Nephron progenitor cell (in vitro differentiated cells): ENCODE data around the gene RASAL3.
"Not testable (repeated sequence)": the region's sequence is repeated elsewhere in the genome, so short reads cannot be mapped to it uniquely, and the experiment has no call there.

Experiments
- DNase-seq: peaks from one replicate; pipeline ENCODE4 v3.0.0; 2021
- H3K27ac Mint-ChIP-seq: 2 replicates; pipeline ENCODE4 v1.8.0; 2021; ENCODE audit warnings: mild to moderate bottlenecking, moderate library complexity, mixed read lengths
- H3K27me3 Mint-ChIP-seq: 2 replicates; pipeline ENCODE4 v1.8.0; 2021; ENCODE audit warnings: mild to moderate bottlenecking, low read depth, mixed read lengths; ENCODE audit not compliant: poor library complexity
- H3K36me3 Mint-ChIP-seq: 2 replicates; pipeline ENCODE4 v1.8.0; 2021; ENCODE audit warnings: low read depth, mixed read lengths
- H3K4me1 Mint-ChIP-seq: 2 replicates; pipeline ENCODE4 v1.8.0; 2021; ENCODE audit warnings: mixed read lengths
- H3K4me3 Mint-ChIP-seq: 2 replicates; pipeline ENCODE4 v1.8.0; 2021; ENCODE audit warnings: mild to moderate bottlenecking, moderate library complexity, mixed read lengths
- H3K9me3 Mint-ChIP-seq: 2 replicates; pipeline ENCODE4 v1.8.0; 2021; ENCODE audit warnings: mild to moderate bottlenecking, moderate library complexity, mixed read lengths
- CTCF ChIP-seq: fragments of 200-600 bp; sonication (generic); IDR thresholded peaks from 2 replicates; pipeline ENCODE4 v1.5.0; 2021; ENCODE audit warnings: antibody characterized with exemption

RASAL3 gene

DNA sequence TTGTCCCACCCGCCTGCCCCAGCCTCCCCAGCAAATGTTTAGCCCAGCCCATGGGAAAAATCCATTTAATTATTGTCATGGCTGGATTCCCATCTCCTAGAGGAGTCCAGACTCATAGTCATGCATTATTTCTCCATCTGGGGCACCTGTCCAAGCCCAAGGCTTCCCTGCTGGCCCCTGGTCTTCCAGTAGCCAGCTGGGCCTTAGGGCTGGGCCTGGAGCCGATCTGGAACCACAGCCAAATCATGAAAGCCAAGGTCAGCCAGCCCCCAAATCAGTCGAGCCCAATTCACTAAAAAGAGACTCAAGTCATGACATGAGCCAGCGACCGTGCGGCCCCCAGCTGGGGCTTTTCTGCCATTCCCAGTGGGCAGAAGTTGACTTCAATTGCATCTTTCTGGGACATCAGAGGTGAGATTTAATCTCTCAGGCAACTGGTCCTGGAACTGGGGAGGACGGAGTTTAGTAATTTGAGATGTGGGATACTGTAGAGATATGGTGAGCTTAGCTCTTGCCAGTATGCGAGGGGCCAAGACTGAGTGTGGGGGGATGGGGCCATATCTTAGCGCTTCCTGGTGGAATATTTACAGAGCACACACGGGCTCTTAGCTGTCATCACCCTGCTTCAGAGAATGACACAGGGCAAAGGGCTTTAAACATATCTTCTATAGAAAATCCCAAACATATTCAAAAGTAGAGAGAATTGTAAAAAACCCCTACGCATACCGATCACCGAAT is 24.3 kb upstream of the RASAL3 start:
- Mint-ChIP-seq H3K27me3 (peaks cover 3% of the 10 kb centered on the region), H3K36me3 (no peaks in the 10 kb centered on the region), H3K4me1 (no peaks in the 10 kb centered on the region), H3K4me3 (no peak overlapping the region), H3K9me3 (peaks cover 59% of the 10 kb centered on the region), H3K27ac (no peak overlapping the region)
- TF ChIP-seq CTCF = no peak
- no peak for DNase-seq

GRCh38 chr19:15487038-15487437 is 22.7 kb upstream of the RASAL3 start:
- H3K27ac Mint-ChIP-seq = no peak overlapping the region
- no peak for TF ChIP-seq CTCF
- H3K4me1 Mint-ChIP-seq = no peaks in the 10 kb centered on the region
- no peak overlapping the region for H3K4me3 Mint-ChIP-seq
- DNase-seq = no peak
- H3K9me3 Mint-ChIP-seq = peaks cover 60% of the 10 kb centered on the region
- no peaks in the 10 kb centered on the region for H3K36me3 Mint-ChIP-seq
- H3K27me3 Mint-ChIP-seq = peaks cover 3% of the 10 kb centered on the region

DNA sequence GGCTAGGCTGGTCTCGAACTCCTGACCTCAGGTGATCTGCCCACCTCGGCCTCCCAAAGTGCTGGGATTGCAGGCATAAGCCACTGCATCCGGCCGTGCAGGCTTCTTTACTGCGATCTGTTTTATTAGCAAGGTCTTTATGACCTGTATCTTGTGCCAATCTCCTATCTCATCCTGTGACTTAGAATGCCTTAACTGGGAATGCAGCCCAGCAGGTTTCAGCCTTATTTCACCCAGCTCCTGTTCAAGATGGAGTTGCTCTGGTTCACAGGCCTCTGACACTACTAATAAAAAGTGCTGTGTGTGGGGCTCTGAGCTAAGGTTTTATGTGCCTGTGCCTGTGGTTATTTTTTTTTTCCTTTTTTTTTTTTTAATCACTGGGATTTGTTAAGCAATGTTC is 21.4 kb upstream of the RASAL3 start:
- not testable (repeated sequence) for H3K4me3 Mint-ChIP-seq, H3K4me1 Mint-ChIP-seq, DNase-seq, H3K36me3 Mint-ChIP-seq, H3K27ac Mint-ChIP-seq, H3K27me3 Mint-ChIP-seq
- peaks cover 59% of the 10 kb centered on the region for H3K9me3 Mint-ChIP-seq

DNA sequence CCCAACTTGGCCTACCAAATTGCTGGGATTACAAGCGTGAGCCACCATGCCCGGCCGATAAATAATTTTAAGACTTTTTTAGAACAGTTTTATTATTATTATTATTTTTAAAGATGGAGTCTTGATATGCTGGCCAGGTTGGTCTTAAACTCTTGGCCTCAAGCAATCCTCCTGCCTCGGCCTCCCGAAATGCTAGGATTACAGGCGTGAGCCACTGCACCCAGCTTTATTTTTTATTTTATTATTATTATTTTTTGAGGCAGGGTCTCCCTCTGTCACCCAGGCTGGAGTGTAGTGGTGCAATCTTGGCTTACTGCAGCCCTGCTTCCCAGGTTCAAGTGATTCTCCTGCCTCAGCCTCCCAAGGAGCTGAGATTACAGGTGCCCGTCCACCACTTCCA is 16.7 kb upstream of the RASAL3 start:
- not testable (repeated sequence) for DNase-seq, H3K27ac Mint-ChIP-seq, H3K36me3 Mint-ChIP-seq, H3K27me3 Mint-ChIP-seq, H3K4me3 Mint-ChIP-seq, H3K4me1 Mint-ChIP-seq
- H3K9me3 Mint-ChIP-seq = peaks cover 62% of the 10 kb centered on the region

DNA sequence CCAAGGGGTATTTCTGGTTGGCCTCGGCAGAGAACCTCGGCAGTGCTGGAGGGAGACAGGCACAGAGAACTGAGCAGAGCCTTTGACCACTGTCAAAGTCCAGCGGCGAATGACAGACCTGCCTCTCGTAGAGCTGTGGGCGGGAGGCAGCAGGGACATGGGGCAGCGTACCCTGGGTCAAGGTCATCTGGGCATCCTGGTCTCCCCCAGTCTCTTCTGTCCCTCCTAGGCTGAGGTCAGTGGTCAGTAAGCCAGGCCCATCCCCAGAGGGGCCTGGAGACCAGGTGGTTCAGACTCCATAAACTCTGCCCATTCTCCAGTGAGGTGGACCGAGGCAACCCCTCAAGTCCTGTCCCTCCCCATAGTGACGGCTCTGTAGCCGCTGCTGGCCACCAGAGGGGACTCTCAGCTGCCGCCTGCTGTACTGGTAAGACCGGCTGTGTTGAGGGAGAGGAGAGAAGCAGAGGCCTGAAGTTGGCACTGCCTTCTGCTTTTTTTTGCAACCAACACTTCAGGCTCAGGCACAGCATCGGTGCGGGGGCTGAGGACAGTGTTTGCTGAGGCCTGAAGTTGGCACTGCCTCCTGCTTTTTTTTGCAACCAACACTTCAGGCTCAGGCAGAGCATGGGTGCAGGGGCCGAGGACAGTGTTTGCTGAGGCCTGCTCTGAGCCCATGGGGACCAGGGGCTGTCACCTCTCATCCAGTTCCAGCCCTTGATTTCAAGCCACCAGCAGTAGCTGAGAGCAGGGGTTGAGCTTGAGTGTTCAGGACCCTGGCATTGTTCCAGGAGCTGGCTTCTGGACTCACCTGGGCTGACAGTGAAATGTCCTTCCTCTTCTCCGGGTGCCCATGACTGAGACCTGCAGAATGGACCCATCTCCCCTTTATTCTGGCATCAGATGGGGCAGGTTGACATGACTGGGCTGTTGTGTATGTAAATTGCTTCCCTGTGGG is 15.3 kb upstream of the RASAL3 start, which contains the start of gene PGLYRP2:
Gene PGLYRP2, minus strand, starts transcription at position 111 of the 955 bp plus-strand sequence. CDS start 130 bp downstream, outside the sequence.
- H3K27ac Mint-ChIP-seq = no peak within 1 kb of the TSS
- peaks cover 60% of the 10 kb centered on the region for H3K9me3 Mint-ChIP-seq
- H3K36me3 Mint-ChIP-seq = no peaks in the 10 kb centered on the region
- peaks cover 4% of the 10 kb centered on the region for H3K27me3 Mint-ChIP-seq
- no peaks in the 10 kb centered on the region for H3K4me1 Mint-ChIP-seq
- TF ChIP-seq CTCF = no peak
- H3K4me3 Mint-ChIP-seq = no peak within 1 kb of the TSS
- no peak for DNase-seq

GRCh38 chr19:15476325-15476724 is 12.0 kb upstream of the RASAL3 start:
- no peaks in the 10 kb centered on the region for H3K4me1 Mint-ChIP-seq
- no peak for TF ChIP-seq CTCF
- no peak overlapping the region for H3K27ac Mint-ChIP-seq
- H3K36me3 Mint-ChIP-seq = no peaks in the 10 kb centered on the region
- H3K9me3 Mint-ChIP-seq = peaks cover 58% of the 10 kb centered on the region
- no peak overlapping the region for H3K4me3 Mint-ChIP-seq
- no peak for DNase-seq
- peaks cover 17% of the 10 kb centered on the region for H3K27me3 Mint-ChIP-seq
